Ovary (tissue), 9 donors: Measurements from ENCODE around the gene SNRPD3. TPM values are rescaled to one million over a fixed set of nuclear protein-coding genes. Genes with fewer than 3 reads are reported as not detected.

Experiments
- DNase-seq, 5 donors: peaks; one replicate each; pipeline ENCODE4 v3.0.0-alpha.2; 2019 to 2020
- H3K27ac ChIP-seq, 2 donors: fragments of 200-600 bp; one replicate each; pipeline versions ENCODE4 v1.5.1 to v1.8.0; 2019 to 2022
- H3K27me3 ChIP-seq: fragments of 200-600 bp; one replicate; pipeline ENCODE4 v1.8.0; 2022
- H3K36me3 ChIP-seq: fragments of 200-600 bp; sonication (generic); one replicate; pipeline ENCODE4 v1.5.1; 2019
- H3K4me1 ChIP-seq: one replicate; pipeline ENCODE4 v1.8.1; 2013; ENCODE audit warnings: mild to moderate bottlenecking, moderate library complexity; ENCODE audit not compliant: insufficient read depth
- H3K4me3 ChIP-seq: fragments of 200-600 bp; sonication (generic); one replicate; pipeline ENCODE4 v1.5.1; 2017
- H3K9me3 ChIP-seq, 2 donors: fragments of 200-600 bp in 1 of 2; sonication (generic) in 1 of 2; one replicate each; pipeline versions ENCODE4 v1.5.1 to v1.8.1; 2013 to 2019; ENCODE audit warnings: mild to moderate bottlenecking in 1 of 2, moderate library complexity in 1 of 2
- CTCF ChIP-seq, 3 donors: fragments of 450-650 bp in 2 of 3; fragments of 200-600 bp in 1 of 3; IDR thresholded peaks; one replicate each; pipeline versions ENCODE4 v1.5.1 to v1.8.0; 2016 to 2022; ENCODE audit warnings: antibody characterized with exemption in 3 of 3, mild to moderate bottlenecking in 1 of 3
- EP300 ChIP-seq: sonication (generic); formaldehyde crosslinking; IDR thresholded peaks from one replicate; pipeline ENCODE4 v1.6.1; 2017; ENCODE audit warnings: antibody characterized with exemption
- POLR2A ChIP-seq: fragments of 450-650 bp; IDR thresholded peaks from one replicate; pipeline ENCODE4 v1.6.1; 2017; ENCODE audit warnings: antibody characterized with exemption, mild to moderate bottlenecking, moderate library complexity
- WGBS, 3 donors: extraction: QIAGEN DNeasy Blood & Tissue Kit in 1 of 3; methylation state at CpG; one replicate each; pipeline versions ENCODE4 v1.1.5 to v1.1.7; 2013 to 2017; 5-methylcytosine and 5-hydroxymethylcytosine counted together
- intact Hi-C, 4 donors: fragments of 100-400 bp; cut with DNase I; formaldehyde crosslinking; loops; one replicate each; pipeline versions ENCODE4 v1.11.0 to v1.15.1; 2022 to 2023
- polyA plus RNA-seq, 2 donors: library from polyadenylated mRNA; stranded (reverse); fragments of 200-250 nt in 1 of 2; fragments of 350-450 nt in 1 of 2; fragmentation: Illumina TruSeq in 1 of 2; extraction: RNeasy Lipid Tissue Mini Kit (QIAGEN cat#74804) in 1 of 2; gene quantifications; one replicate each; pipeline ENCODE4 v1.2.3, GENCODE V29; 2013 to 2014
- total RNA-seq, 7 donors: library from RNA; depleted of rRNA in 2 of 7; stranded (reverse); fragments of >200 nt in 2 of 7; fragmentation: NEBNext Ultra II Directional in 3 of 7; extraction: Animal tissue kit (Norgen Biotek cat#: 25700) in 3 of 7; gene quantifications; one replicate each; pipeline versions ENCODE4 v1.1.0 to v1.2.4, GENCODE V29; 2016 to 2023
- donor health status: DM: no; HTN: no; CAD: no; lungs with moderate emphysema.
- donor health status: DM: no; HTN: no; CAD: no.
- donor health status: Bipolar disorder and iron deficiency.
- donor health status: DM: yes; HTN: yes; CAD: no.
- donor health status: DM: no; HTN: no; CAD: no.
- donor health status: DM: yes; HTN: yes; CAD: no.

Gene SNRPD3
- total and polyA plus RNA-seq, 9 donors: 62.9 to 154 (median 86.5) TPM

- H3K36me3 ChIP-seq: no peaks in the 10 kb centered on the region
- WGBS, 3 donors: 86 to 92% (median 89%) methylated on average over 24 of the region's 24 CpGs
- intact Hi-C loops: no loop called here
- no peaks in the 10 kb centered on the region for H3K4me1 ChIP-seq
- peak in 1 of 5 donors; percentile 36 for DNase-seq
- H3K4me3 ChIP-seq: no peak overlapping the region
- H3K27me3 ChIP-seq: no peaks in the 10 kb centered on the region
- TF ChIP-seq CTCF (IDR thresholded peaks at IDR 0.05) (no peak), EP300 (no peak), POLR2A (no peak)
- no peaks in the 10 kb centered on the region for H3K9me3 ChIP-seq
- no peak overlapping the region for H3K27ac ChIP-seq
Observed at GRCh38 chr22:24585927-24586546, 30.2 kb downstream of the SNRPD3 start.

GRCh38 chr22:24587251-24587650, 31.5 kb downstream of the SNRPD3 start:
- DNase-seq: peak in 1 of 5 donors; percentile 21
- Histone ChIP-seq H3K9me3 (no peaks in the 10 kb centered on the region), H3K36me3 (no peaks in the 10 kb centered on the region), H3K27me3 (no peaks in the 10 kb centered on the region), H3K4me1 (no peaks in the 10 kb centered on the region), H3K27ac (no peak overlapping the region), H3K4me3 (no peak overlapping the region)
- TF ChIP-seq CTCF (IDR thresholded peaks at IDR 0.05) (no peak), POLR2A (no peak)
- 75 to 82% (median 77%) methylated on average over 5 of the region's 5 CpGs for WGBS, 3 donors
- intact Hi-C loops: no loop called here

GRCh38 chr22:24587948-24588347, 32.1 kb downstream of the SNRPD3 start:
- no peaks in the 10 kb centered on the region for H3K4me1 ChIP-seq
- H3K36me3 ChIP-seq: no peaks in the 10 kb centered on the region
- intact Hi-C loops: no loop called here
- H3K27me3 ChIP-seq: no peaks in the 10 kb centered on the region
- no peaks in the 10 kb centered on the region for H3K9me3 ChIP-seq
- H3K27ac ChIP-seq: no peak overlapping the region
- no peak overlapping the region for H3K4me3 ChIP-seq
- peak in 1 of 5 donors; percentile 26 for DNase-seq
- 80 to 88% (median 84%) methylated on average over 5 to 8 of the region's 8 CpGs for WGBS, 3 donors
- TF ChIP-seq POLR2A (no peak), EP300 (no peak), CTCF (IDR thresholded peaks at IDR 0.05) (no peak)

- Histone ChIP-seq H3K27ac (no peak overlapping the region), H3K4me1 (no peaks in the 10 kb centered on the region), H3K27me3 (no peaks in the 10 kb centered on the region), H3K36me3 (no peaks in the 10 kb centered on the region), H3K9me3 (no peaks in the 10 kb centered on the region), H3K4me3 (no peak overlapping the region)
- no peak for TF ChIP-seq POLR2A
- no peak for TF ChIP-seq EP300
- no peak for TF ChIP-seq CTCF (IDR thresholded peaks at IDR 0.05)
- peak in 3 of 5 donors; percentile 41 to 47 (median 44) for DNase-seq
- 36 to 63% (median 60%) methylated on average over 8 to 13 of the region's 13 CpGs for WGBS, 3 donors
- intact Hi-C loops: no loop called here
Observed at GRCh38 chr22:24588381-24588756, 32.6 kb downstream of the SNRPD3 start.
